SU-DHL-6 (cell line): Measurements from ENCODE around the gene WT1.

Experiments used
- H2AFZ ChIP-seq: fragments of 200-600 bp; sonication (generic); 2 replicates; pipeline ENCODE4 v1.6.1; 2014; ENCODE audit warnings: low read depth, mild to moderate bottlenecking, moderate library complexity, mixed read lengths, antibody characterized with exemption, low read length; ENCODE audit not compliant: severe bottlenecking
- H3F3A ChIP-seq: fragments of 200-600 bp; shearing (Covaris generic); 2 replicates; pipeline ENCODE4 v1.6.0; 2016; ENCODE audit warnings: antibody characterized with exemption, mild to moderate bottlenecking; ENCODE audit not compliant: insufficient read depth
- H3K27ac ChIP-seq: fragments of 200-600 bp; sonication (generic); 2 replicates; pipeline ENCODE4 v1.5.1; 2016; ENCODE audit warnings: low read depth, mild to moderate bottlenecking, low read length, moderate library complexity, mixed read lengths
- H3K27me3 ChIP-seq: fragments of 200-600 bp; sonication (generic), shearing (Covaris generic); 2 replicates; pipeline ENCODE4 v1.6.0; 2014; ENCODE audit warnings: mild to moderate bottlenecking, low read length
- H3K36me3 ChIP-seq: fragments of 200-600 bp; sonication (generic); 2 replicates; pipeline ENCODE4 v1.6.1; 2014; ENCODE audit warnings: mild to moderate bottlenecking, low read length, mixed read lengths
- H3K4me2 ChIP-seq: fragments of 300-600, 200-600 bp; shearing (Covaris generic), sonication (generic); 2 replicates; pipeline ENCODE4 v1.6.0; 2014; ENCODE audit warnings: low read length, low read depth, mild to moderate bottlenecking; ENCODE audit not compliant: poor library complexity, severe bottlenecking
- H3K4me3 ChIP-seq: fragments of 200-600 bp; sonication (generic); 2 replicates; pipeline ENCODE4 v1.5.1; 2014; ENCODE audit warnings: antibody characterized with exemption, low read length, mild to moderate bottlenecking, mixed read lengths; ENCODE audit not compliant: insufficient read depth, poor library complexity, severe bottlenecking
- H3K79me2 ChIP-seq: fragments of 200-600 bp; sonication (generic); 2 replicates; pipeline ENCODE4 v1.6.1; 2014; ENCODE audit warnings: mild to moderate bottlenecking, low read length, moderate library complexity; ENCODE audit not compliant: insufficient read depth
- H3K9ac ChIP-seq: fragments of 200-600 bp; sonication (generic); 2 replicates; pipeline ENCODE4 v1.7.0; 2014; ENCODE audit warnings: mild to moderate bottlenecking, low read length
- H3K9me2 ChIP-seq: fragments of 200-600 bp; sonication (generic); replicated peaks from 2 replicates; pipeline ENCODE4 v1.6.1; 2014; ENCODE audit warnings: low read length; ENCODE audit not compliant: insufficient read depth
- H3K9me3 ChIP-seq: fragments of 200-600 bp; sonication (generic); 2 replicates; pipeline ENCODE4 v1.6.1; 2014; ENCODE audit warnings: low read length, mixed read lengths; ENCODE audit not compliant: insufficient read depth
- H4K20me1 ChIP-seq: fragments of 200-600 bp; sonication (generic); 2 replicates; pipeline ENCODE4 v1.6.1; 2014; ENCODE audit warnings: low read depth, mild to moderate bottlenecking, antibody characterized with exemption, low read length, moderate library complexity, mixed read lengths
- CTCF ChIP-seq: fragments of 200-600 bp; sonication (generic); IDR thresholded peaks from one replicate; pipeline ENCODE4 v1.5.1; 2017; ENCODE audit warnings: antibody characterized with exemption, mild to moderate bottlenecking, low read length, moderate library complexity; ENCODE audit not compliant: insufficient read depth, poor library complexity, severe bottlenecking
- EZH2phosphoT487 ChIP-seq: fragments of 200-600 bp; sonication (generic), shearing (Covaris generic); conservative IDR thresholded peaks from 2 replicates; pipeline ENCODE4 v1.6.1; 2018; ENCODE audit warnings: mild to moderate bottlenecking, antibody characterized with exemption, low read length, moderate library complexity, mixed read lengths

The WT1 gene

GRCh38 chr11:32430568-32431381, 4.6 kb downstream of the WT1 start:
- TF ChIP-seq CTCF (no peak), EZH2phosphoT487 (no peak)
- Histone ChIP-seq H3K4me2 (no peak overlapping the region), H2AFZ (no peak overlapping the region), H3K36me3 (no peaks in the 10 kb centered on the region), H3K27ac (no peak overlapping the region), H3K9ac (no peak overlapping the region), H3K9me2 (no peaks in the 10 kb centered on the region), H3K4me3 (no peak overlapping the region), H4K20me1 (no peaks in the 10 kb centered on the region), H3K9me3 (no peaks in the 10 kb centered on the region), H3K27me3 (no peaks in the 10 kb centered on the region), H3K79me2 (no peaks in the 10 kb centered on the region), H3F3A (no peaks in the 10 kb centered on the region)

GRCh38 chr11:32429477-32429876, 5.9 kb downstream of the WT1 start:
- no peak overlapping the region for H3K4me2 ChIP-seq
- H3K27me3 ChIP-seq, result no peaks in the 10 kb centered on the region
- no peaks in the 10 kb centered on the region for H3K79me2 ChIP-seq
- no peaks in the 10 kb centered on the region for H3K9me2 ChIP-seq
- H3K9me3 ChIP-seq, result no peaks in the 10 kb centered on the region
- no peak overlapping the region for H3K27ac ChIP-seq
- no peak overlapping the region for H2AFZ ChIP-seq
- H3K4me3 ChIP-seq, result no peak overlapping the region
- no peak overlapping the region for H3K9ac ChIP-seq
- no peaks in the 10 kb centered on the region for H3K36me3 ChIP-seq
- H3F3A ChIP-seq, result no peaks in the 10 kb centered on the region
- H4K20me1 ChIP-seq, result no peaks in the 10 kb centered on the region
- no peak for TF ChIP-seq CTCF
- no peak for TF ChIP-seq EZH2phosphoT487

GRCh38 chr11:32428665-32429303, 6.6 kb downstream of the WT1 start:
- Histone ChIP-seq H3K4me3 (no peak overlapping the region), H3F3A (no peaks in the 10 kb centered on the region), H3K9me2 (no peaks in the 10 kb centered on the region), H3K79me2 (no peaks in the 10 kb centered on the region), H3K36me3 (no peaks in the 10 kb centered on the region), H3K9me3 (no peaks in the 10 kb centered on the region), H2AFZ (no peak overlapping the region), H3K27me3 (no peaks in the 10 kb centered on the region), H4K20me1 (no peaks in the 10 kb centered on the region), H3K9ac (no peak overlapping the region), H3K27ac (no peak overlapping the region), H3K4me2 (no peak overlapping the region)
- TF ChIP-seq CTCF, result no peak
- TF ChIP-seq EZH2phosphoT487, result no peak
